HUES64 (cell line): ENCODE measurements around the gene PROK2.

Source experiments
- H3K27ac ChIP-seq: 2 replicates; pipeline ENCODE4 v1.7.0; 2013; ENCODE audit warnings: low read depth, low read length, inconsistent platforms
- H3K27me3 ChIP-seq: 2 replicates; pipeline ENCODE4 v1.6.1; 2013; ENCODE audit warnings: mild to moderate bottlenecking, low read length; ENCODE audit not compliant: insufficient read depth
- H3K36me3 ChIP-seq: 2 replicates; pipeline ENCODE4 v1.6.1; 2013; ENCODE audit warnings: mild to moderate bottlenecking, low read length; ENCODE audit not compliant: insufficient read depth
- H3K4me1 ChIP-seq: 2 replicates; pipeline ENCODE4 v1.6.1; 2013; ENCODE audit warnings: mild to moderate bottlenecking, low read length, moderate library complexity; ENCODE audit not compliant: insufficient read depth
- H3K4me3 ChIP-seq: 2 replicates; pipeline ENCODE4 v1.5.1; 2013; ENCODE audit warnings: mild to moderate bottlenecking, low read length, moderate library complexity
- H3K9ac ChIP-seq: 2 replicates; pipeline ENCODE4 v1.6.1; 2013; ENCODE audit warnings: mild to moderate bottlenecking, low read depth, low read length
- H3K9me3 ChIP-seq: 2 replicates; pipeline ENCODE4 v1.6.1; 2013; ENCODE audit warnings: low read depth, low read length; ENCODE audit not compliant: insufficient read depth
- WGBS: fragments of 150-250, 120-280 bp; methylation state at CpG from one replicate; pipeline ENCODE4 v1.1.7; 2013; ENCODE audit warnings: missing lambda C conversion rate; 5-methylcytosine and 5-hydroxymethylcytosine counted together

PROK2 gene

GRCh38 chr3:71809321-71810026 lies 24.5 kb upstream of the PROK2 start:
- Histone ChIP-seq H3K4me3 (no peak overlapping the region), H3K27me3 (no peaks in the 10 kb centered on the region; the same call in 1 of the 2 replicates), H3K4me1 (no peaks in the 10 kb centered on the region), H3K27ac (no peak overlapping the region), H3K9ac (no peak overlapping the region), H3K9me3 (no peaks in the 10 kb centered on the region), H3K36me3 (no peaks in the 10 kb centered on the region)
- 94% methylated on average over 6 of the region's 6 CpGs for WGBS

- no peaks in the 10 kb centered on the region for H3K36me3 ChIP-seq
- H3K27me3 ChIP-seq: no peaks in the 10 kb centered on the region; the same call in 1 of the 2 replicates
- H3K9me3 ChIP-seq: no peaks in the 10 kb centered on the region
- H3K27ac ChIP-seq: no peak overlapping the region
- H3K4me3 ChIP-seq: no peak overlapping the region
- 0 out of 2 replicates have a peak, but pooled peaks cover 9% of the 10 kb centered on the region for H3K4me1 ChIP-seq
- 98% methylated on average over 3 of the region's 3 CpGs for WGBS
- no peak overlapping the region for H3K9ac ChIP-seq
Observed at GRCh38 chr3:71806736-71807135, 21.8 kb upstream of the PROK2 start.

- H3K9ac ChIP-seq: no peak overlapping the region
- no peaks in the 10 kb centered on the region; the same call in 1 of the 2 replicates for H3K27me3 ChIP-seq
- H3K9me3 ChIP-seq: no peaks in the 10 kb centered on the region
- H3K27ac ChIP-seq: no peak overlapping the region
- 93% methylated on average over 2 of the region's 2 CpGs for WGBS
- H3K4me1 ChIP-seq: peaks cover 13% of the 10 kb centered on the region; the same call in 1 of the 2 replicates
- no peaks in the 10 kb centered on the region for H3K36me3 ChIP-seq
- no peak overlapping the region for H3K4me3 ChIP-seq
Observed at GRCh38 chr3:71805691-71806090, 20.7 kb upstream of the PROK2 start.

DNA sequence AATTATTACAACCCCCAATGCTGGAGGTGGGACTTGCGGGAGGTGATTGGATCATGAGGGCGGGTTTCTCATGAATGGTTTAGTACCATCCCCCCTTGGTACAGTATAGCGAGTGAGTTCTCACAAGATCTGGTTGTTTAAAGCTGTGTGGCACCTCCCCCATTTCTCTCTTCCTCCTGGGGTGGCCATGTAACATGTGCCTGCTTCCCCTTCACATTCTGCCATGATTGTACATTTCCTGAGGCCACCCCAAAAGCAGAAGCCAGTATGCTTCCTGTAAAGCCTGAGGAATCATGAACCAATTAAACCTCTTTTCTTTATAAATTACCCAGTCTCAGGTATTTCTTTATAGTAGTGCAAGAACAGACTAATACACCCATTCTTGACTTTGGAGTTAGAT lies 20.3 kb upstream of the PROK2 start:
- Histone ChIP-seq H3K27ac (no peak overlapping the region), H3K4me1 (peaks cover 17% of the 10 kb centered on the region), H3K4me3 (no peak overlapping the region), H3K9ac (no peak overlapping the region), H3K36me3 (no peaks in the 10 kb centered on the region), H3K9me3 (no peaks in the 10 kb centered on the region), H3K27me3 (no peaks in the 10 kb centered on the region; the same call in 1 of the 2 replicates)
- WGBS: 93% methylated on average over 3 of the region's 3 CpGs

DNA sequence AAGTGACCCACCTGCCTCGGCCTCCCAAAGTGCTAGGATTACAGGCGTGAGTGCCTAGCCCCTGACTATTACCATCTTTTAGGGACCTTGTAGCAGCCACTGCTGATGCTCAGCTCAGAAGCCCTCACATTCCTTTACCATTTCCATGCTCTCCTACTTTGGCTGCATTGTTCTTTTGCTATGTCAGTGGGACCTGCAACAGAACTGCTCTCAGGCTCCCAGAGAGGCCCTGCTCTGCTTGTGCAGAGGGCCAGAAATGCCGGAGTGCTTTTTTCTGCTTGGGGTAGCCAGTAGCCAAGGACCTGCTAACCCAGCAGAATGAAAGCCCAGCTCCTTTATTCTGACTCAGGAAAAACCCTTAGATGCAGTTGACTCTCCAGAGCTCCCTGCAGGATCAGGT lies 18.3 kb upstream of the PROK2 start:
- no peaks in the 10 kb centered on the region for H3K9me3 ChIP-seq
- H3K36me3 ChIP-seq: no peaks in the 10 kb centered on the region
- no peak overlapping the region for H3K9ac ChIP-seq
- no peaks in the 10 kb centered on the region for H3K27me3 ChIP-seq
- peaks cover 25% of the 10 kb centered on the region for H3K4me1 ChIP-seq
- no peak overlapping the region for H3K27ac ChIP-seq
- WGBS: 87% methylated on average over 3 of the region's 3 CpGs
- no peak overlapping the region for H3K4me3 ChIP-seq

- H3K36me3 ChIP-seq: no peaks in the 10 kb centered on the region
- 97% methylated on average over 2 of the region's 2 CpGs for WGBS
- H3K27me3 ChIP-seq: no peaks in the 10 kb centered on the region; the same call in 1 of the 2 replicates
- no peak overlapping the region for H3K4me3 ChIP-seq
- H3K9me3 ChIP-seq: no peaks in the 10 kb centered on the region
- no peak overlapping the region for H3K9ac ChIP-seq
- H3K27ac ChIP-seq: no peak overlapping the region
- peaks cover 25% of the 10 kb centered on the region for H3K4me1 ChIP-seq
Observed at GRCh38 chr3:71801986-71802385, 17.0 kb upstream of the PROK2 start.

DNA sequence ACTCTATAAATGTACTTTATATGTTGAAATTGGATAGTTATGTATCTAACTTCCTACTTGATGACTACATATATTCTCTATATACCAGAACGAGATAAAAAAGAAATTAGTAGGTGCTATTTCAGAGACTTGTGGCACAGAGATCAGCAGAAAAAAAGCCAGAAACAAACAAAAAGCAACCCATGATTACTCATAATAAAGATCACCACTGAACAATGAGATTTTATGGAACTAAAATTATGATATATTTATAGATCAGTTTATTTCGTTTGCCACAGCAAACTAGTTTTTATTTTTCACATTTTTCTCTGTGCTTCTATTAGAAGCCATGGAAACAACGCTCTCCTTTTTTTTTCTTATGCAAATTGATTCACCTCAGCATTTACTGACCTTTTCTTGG lies 15.1 kb upstream of the PROK2 start:
- no peaks in the 10 kb centered on the region for H3K36me3 ChIP-seq
- WGBS: 29% methylated on average over 2 of the region's 3 CpGs
- H3K9ac ChIP-seq: no peak overlapping the region
- H3K27me3 ChIP-seq: no peaks in the 10 kb centered on the region; the same call in 1 of the 2 replicates
- peaks cover 25% of the 10 kb centered on the region for H3K4me1 ChIP-seq
- no peaks in the 10 kb centered on the region for H3K9me3 ChIP-seq
- H3K4me3 ChIP-seq: no peak overlapping the region
- no peak overlapping the region for H3K27ac ChIP-seq

DNA sequence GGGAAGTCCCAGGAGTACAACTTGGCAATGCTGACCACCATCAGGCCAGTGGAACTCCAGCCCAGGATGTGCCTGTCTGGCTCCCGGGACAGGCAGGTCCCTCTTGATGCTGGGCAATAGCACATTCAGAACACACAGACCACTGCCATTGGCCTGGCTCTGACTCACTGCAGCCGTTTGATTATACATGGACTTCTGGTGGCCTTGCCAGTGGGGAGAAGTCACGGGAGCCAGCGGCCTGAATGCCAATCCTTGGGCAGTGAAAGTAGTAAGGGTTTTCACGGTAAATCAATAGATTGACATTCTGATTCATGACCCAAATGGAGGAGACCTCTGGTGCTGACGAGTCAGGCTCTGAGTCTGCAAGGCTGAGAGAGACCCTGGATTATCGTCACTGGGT lies 12.5 kb upstream of the PROK2 start:
- 94% methylated on average over 7 of the region's 7 CpGs for WGBS
- H3K9ac ChIP-seq: no peak overlapping the region

DNA sequence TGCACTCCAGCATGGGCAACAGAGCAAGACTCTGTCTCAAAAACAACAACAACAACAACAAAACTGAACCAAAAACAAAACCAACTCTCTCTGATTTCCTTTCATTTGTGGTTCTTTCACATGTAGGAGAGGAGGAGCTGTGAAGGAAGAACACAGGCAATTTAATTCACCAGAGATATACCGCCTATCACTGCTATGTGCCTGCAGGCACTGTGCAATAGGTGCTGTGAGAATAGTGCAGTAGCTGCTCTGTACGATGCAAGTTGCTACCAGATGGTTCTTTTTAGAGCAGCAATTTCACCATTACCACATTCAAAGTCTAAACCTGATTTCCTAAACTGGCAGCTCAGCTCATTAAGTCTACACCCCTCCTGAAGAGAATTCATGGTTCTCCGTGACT lies 11.3 kb upstream of the PROK2 start:
- Histone ChIP-seq H3K27ac (no peak overlapping the region), H3K9ac (no peak overlapping the region), H3K9me3 (no peaks in the 10 kb centered on the region), H3K4me1 (peaks cover 16% of the 10 kb centered on the region), H3K27me3 (no peaks in the 10 kb centered on the region; the same call in 1 of the 2 replicates), H3K4me3 (no peak overlapping the region), H3K36me3 (no peaks in the 10 kb centered on the region)
- WGBS: 94% methylated on average over 3 of the region's 3 CpGs

More for the DNA sequence above, 12.5 kb upstream of the PROK2 start:
- H3K36me3 ChIP-seq: no peaks in the 10 kb centered on the region
- H3K27me3 ChIP-seq: no peaks in the 10 kb centered on the region; the same call in 1 of the 2 replicates
- H3K4me3 ChIP-seq: no peak overlapping the region
- H3K9me3 ChIP-seq: no peaks in the 10 kb centered on the region
- peaks cover 22% of the 10 kb centered on the region for H3K4me1 ChIP-seq
- no peak overlapping the region for H3K27ac ChIP-seq

DNA sequence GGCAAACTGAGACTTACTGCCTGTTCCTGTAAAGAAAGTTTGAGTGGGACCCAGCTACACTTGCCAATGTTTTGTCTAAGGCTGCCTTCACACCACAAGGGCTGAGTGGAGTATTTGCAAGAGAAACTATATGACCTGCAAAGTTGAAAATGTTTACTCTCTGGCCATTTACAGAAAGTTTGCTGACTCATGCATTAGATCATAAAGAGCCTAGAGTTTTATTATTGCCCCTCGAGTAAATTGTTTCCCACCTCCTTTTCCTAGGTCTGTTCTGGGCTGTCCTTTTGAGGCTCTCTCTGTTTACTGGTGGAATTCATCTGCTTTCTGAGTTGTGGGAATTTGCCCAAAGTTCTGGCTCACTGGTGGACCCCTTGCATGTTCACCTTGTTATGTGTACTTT lies 6.7 kb upstream of the PROK2 start:
- Histone ChIP-seq H3K27me3 (peaks cover 22% of the 10 kb centered on the region), H3K4me3 (no peak overlapping the region), H3K4me1 (peaks cover 2% of the 10 kb centered on the region; the same call in 1 of the 2 replicates), H3K27ac (no peak overlapping the region), H3K9me3 (no peaks in the 10 kb centered on the region), H3K36me3 (no peaks in the 10 kb centered on the region), H3K9ac (no peak overlapping the region)
- 86% methylated on average over 1 of the region's 1 CpG for WGBS

DNA sequence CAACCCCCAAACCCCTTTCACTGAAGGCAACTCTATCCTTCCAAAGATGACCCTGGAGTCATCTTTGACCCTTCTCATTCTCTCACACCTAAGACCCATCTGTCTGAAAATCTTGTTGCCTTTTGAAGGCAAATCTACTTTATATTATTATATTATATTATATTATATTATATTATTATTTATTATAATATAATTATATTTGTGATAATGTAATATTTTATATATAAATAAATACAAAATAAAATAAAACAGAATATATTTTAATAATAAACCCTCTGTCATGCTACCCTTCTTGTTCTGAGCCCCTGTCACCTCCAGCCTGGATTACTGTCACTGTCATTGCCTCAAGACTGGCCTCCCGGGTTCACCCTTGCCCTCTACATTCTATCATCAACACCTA lies 5.0 kb upstream of the PROK2 start:
- no peak overlapping the region for H3K9ac ChIP-seq
- WGBS: 94% methylated on average over 1 of the region's 1 CpG
- peaks cover 39% of the 10 kb centered on the region for H3K27me3 ChIP-seq
- H3K4me3 ChIP-seq: no peak overlapping the region
- H3K9me3 ChIP-seq: no peaks in the 10 kb centered on the region
- no peaks in the 10 kb centered on the region for H3K36me3 ChIP-seq
- H3K27ac ChIP-seq: no peak overlapping the region
- H3K4me1 ChIP-seq: peaks cover 11% of the 10 kb centered on the region
